GM19240 (cell line): Measurements from ENCODE around the gene POP5.

Experiments
- DNase-seq: peaks from one replicate; pipeline ENCODE4 v3.0.0; 2011; ENCODE audit warnings: low spot score; ENCODE audit not compliant: insufficient read length

Gene POP5

DNA sequence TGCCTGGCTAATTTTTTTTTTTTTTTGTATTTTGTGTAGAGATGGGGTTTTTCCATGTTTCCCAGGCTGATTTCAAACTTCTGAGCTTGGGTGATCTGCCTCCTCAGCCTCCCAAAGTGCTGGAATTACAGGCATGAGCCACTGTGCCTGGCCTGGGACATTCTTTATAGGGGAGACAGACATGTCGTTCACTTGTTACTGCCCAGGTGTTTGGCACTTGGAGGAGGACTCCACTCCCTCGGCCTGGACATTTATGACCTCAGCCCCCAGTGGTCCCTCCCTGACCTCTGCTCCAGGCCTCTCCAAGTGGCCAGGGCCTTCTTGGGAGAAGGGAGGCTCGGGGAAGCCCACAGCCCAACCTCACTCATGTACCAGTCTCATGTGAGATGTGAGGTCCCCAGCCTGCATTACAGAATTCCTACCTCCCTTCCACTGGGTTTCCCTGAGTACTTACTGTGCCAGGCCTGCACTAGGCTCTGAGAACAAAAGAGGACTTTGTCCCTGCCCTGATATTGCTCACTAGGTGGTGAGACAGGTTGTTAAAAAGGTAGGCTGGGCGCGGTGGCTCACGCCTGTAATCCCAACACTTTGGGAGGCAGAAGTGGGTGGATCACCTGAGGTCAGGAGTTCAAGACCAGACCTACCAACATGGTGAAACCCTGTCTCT, 9.7 kb upstream of the POP5 start:
- no peak for DNase-seq

DNA sequence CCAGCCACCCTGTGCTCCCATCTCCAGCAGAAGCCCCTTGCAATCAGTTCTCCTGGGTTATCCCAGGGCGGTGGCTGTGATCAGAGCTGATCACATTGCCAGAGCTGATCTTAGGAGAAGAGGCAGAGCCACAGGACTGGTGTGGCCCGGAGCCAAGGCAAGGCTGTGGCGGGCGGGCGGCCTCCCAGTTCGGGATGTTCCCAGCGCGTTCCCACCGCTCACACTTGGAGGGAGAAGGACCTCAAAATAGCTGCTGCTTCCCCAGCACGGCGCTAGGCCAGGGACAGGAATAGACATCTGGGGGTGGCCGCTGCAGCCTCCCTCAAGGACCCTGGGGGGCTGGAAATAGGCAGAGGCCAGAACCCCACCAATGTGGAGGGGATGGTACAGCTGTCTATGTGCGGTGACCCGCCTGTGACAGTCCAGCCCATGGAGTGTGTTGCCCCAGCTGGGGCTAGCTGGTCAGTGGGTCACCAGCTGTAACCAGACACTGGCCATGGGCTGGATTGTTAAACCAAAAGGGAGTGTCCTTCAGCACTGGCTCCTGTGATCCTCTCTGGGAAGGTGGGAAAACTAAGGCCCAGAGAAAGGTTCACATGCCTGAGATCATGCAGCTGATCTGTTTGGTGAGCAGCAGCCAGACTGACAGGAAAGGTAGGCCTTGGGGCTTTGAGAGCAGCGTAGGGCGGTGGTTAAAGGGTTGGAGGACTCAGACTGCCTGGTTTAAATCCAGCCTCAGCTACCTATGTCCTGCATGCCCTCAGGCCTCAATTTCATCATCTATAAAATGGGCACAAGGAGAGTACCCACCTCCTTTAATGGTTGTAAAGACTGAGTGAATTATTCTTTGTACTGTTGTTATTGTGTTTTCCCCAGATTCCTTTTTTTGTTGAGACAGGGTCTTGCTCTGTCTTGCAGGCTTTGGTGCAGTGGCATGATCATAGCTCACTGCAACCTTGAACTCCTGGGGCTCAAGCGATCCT, 8.0 kb upstream of the POP5 start:
- DNase-seq = no peak

DNA sequence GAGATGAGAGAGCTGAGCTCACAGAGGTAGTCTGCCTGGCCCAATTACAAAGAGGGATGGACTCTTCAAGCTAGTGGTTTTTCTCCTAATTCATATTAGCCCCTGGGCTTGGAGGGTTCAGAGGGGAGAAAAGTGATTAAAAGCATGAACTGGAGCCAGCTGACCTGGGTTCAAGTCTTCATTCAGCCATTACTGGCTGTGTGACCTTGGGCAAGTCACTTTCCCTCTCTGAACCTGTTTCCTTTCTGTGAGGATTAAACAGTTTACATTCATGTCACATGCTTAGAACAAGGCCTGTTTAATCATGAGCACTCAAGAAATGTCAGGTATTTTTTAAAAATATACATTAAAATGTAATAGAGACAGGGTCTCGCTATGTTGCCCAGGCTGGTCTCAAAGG, 7.2 kb upstream of the POP5 start:
- no peak for DNase-seq

DNA sequence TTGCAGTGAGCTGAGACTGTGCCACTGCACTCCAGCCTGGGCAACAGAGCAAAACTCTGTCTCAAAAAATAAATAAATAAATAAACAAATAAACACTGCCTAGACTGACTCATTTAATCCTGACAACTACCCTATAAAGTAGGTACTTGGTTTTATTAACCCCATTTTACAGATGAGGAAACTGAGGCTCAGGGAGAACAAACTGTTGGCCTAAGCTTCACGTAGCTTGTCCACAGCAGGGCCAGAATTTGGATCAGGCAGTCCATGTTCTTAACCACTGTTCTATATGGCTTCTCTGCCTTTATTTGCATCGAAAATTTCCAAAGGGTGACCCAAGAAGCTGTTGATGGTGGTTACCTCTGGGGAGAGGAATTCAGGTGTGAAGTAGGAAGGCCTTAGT, 5.7 kb upstream of the POP5 start:
- DNase-seq = no peak

DNA sequence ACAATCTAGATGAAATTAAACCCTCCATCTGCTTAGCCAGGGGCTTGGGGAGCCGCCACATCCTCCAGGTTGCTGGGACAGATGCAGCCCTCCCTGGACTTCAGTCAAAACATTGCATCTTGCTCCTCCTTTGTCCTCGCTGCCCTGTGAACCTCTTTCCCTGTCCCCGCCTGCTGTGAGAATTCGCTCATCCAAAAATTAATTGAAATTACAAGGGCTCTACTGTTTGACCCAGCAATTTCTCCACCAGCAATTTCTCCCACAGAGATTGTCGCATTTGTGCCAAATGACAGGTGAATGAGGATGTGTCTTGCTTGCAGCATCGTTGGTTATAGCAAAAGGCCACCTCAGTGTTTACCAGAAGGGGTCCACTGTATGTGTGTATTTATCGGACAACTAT, 5.0 kb upstream of the POP5 start:
- no peak for DNase-seq

DNA sequence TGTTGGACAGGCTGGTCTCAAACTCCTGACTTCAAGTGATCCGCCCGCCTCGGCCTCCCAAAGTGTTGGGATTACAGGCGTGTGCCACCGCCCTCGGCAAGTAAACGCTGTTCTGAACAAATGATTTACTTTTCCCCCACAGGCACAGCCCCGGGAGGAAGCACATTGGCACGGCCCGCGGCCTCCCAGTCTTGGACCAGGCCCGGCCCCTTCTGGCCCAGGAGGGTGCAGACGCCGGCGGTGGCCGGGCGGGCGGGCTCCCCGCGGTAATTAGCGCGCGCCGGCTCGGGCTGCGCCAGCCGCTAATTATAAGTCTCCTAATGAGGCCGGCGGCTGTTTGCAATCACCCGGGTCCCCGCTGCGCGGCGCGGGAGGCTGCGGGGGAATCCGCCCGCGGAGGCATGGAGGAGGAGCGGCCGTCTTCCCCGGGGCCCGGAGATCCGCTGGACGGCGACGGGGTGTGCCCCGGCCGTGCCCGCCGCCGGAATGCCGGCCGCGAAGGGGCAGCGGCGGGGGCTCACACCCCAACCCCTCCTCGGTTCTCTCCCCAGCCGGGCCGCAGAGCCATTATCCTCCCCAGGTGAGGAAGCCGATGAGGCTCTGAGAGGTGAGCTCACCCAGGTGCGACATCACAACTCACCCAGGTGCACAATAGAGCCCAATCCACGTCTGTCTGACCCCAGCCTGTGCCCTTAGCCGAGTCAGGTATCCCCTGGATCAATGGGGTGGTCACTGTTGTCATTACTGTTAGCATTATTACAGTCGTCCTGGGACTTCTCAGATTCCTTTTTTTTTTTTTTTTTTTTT, 3.3 kb upstream of the POP5 start:
- DNase-seq = no peak

DNA sequence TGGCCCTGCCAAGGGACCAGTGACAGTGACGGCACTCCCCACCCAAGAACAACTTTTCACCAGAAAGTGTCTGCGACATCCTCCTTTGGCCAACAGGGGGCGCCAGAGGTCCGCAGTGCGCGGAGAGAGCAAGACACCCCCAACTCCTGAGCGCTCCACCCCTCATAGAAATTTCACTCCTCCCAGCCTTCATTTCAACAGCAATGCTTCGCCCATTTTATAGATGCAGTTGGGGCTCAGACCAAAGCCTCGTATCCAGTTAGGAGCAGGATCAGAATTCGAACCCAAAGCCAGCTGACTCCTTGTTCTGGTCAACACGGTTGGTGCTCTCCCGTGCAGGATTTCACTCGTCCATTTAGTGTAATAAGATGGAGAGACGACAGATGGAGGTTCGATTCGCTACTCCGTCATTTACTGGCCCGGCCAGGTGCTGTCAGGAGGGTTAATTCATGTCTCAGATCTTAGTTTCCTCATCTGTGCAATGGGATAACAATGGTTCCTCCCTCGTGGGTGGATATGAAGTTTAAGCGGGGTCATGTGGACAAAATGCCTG, 2.4 kb upstream of the POP5 start:
- DNase-seq = peak; percentile 35

DNA sequence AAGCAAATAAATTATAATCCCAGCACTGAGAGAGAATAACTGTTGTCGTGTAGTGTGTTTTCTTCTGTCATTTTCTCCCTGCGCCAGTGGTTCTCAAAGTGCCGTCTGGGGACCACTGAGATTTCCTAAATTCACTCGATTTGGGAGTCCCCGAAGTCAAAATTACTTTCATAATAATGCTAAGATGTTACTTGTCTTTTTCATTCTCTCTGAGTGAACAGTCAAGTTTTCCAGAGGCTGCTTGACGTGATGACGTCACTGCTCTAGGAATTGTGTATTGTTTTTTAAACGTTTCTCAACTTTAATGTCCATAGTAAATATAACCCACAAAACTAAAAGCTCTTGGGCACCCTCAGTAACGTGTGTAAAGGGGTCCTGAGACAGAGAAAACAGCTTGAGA, 796 bp upstream of the POP5 start:
- no peak for DNase-seq

DNA sequence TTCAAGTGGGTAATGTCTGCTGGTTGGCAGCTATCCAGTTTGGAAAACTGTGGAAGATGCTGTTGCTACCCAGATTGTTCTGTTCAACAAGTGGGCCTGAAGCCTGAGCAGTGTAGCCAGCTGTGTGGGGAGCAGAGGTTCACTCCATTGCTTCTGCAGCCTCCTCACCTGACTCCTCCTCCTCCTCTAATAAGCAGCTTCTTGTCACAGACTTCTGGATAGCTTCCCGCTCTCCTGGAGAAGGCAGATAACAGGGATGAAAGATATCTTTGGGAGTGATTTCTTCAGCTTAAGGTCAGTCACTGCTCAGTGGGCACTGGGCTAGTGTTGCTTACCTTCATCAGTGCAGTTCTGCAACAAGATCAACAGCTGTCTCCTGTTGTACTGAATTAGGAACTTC, 2.0 kb downstream of the POP5 start:
- DNase-seq = no peak

DNA sequence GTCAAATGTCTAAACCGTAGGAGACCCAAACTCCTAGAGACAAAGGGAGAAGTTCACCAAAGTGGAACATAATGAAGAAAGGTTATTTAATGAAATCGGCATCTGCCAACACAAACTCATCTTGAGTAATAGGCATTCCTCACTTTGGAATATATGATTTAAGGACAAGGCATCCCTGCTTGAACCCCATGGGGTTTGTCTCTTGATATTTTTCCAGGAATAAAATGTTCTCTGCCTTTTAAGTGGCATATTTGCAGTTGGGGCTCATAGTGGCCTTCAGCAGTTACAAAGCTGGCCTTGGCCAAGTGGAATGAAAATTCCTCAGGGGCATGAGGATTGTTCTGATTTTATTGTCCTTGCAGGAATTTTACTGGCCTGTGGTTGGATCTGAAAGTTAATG, 7.1 kb downstream of the POP5 start:
- no peak for DNase-seq

DNA sequence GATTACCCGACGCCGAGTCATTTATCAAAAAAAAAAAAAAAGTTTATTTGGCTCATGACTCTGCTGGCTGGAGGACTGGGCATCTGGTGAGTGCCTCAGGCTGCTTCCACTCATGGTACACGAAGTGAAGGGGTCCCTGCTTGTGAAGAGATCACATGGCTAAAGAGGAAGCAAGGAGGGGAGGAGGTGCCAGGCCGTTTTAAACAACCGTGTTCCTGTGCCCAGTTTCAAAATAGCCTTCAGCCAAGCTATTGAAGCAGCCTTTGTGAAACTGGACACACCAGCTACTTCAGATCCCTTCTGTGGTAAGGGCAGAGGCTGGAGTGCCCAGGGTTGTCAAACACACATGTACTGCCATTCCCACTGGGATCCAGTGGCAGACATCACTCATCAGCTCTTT, 7.6 kb downstream of the POP5 start:
- no peak for DNase-seq

DNA sequence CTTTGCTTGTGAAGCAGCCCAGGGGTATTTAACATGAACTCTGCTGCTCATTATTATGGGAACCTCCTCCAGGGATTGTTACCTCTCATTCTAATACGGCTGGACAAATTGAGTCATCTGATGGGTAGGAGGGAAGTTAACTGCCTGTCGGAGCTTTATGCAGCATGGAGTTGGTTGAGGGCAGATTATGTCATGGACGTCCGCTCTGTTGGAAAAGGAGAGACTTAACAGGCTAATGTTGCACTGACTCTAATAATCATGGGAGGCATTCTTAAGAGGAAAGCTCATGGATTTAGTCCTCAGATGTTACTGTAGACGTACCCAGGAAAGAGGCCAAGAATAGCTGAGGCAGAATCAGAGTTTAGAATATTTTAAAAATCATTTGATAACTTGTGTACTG, 9.9 kb downstream of the POP5 start:
- no peak for DNase-seq

DNA sequence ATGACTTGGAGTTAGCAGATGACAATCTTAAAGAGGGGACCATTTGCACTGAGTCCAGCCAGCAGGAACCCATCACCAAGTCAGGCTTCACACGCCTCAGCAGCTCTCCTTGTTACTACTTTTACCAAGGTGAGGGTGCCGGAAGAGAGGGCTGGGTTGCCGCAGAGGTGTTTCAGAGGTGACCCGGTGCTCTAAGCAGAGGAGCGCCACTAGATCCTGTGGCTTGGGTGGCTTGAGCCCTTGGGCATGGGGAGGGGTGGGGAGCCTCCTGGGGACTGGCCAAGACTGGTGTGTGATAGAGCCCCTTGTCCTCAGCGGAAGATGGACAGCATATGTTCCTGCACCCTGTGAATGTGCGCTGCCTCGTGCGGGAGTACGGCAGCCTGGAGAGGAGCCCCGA, 17.7 kb downstream of the POP5 start:
- DNase-seq = no peak

DNA sequence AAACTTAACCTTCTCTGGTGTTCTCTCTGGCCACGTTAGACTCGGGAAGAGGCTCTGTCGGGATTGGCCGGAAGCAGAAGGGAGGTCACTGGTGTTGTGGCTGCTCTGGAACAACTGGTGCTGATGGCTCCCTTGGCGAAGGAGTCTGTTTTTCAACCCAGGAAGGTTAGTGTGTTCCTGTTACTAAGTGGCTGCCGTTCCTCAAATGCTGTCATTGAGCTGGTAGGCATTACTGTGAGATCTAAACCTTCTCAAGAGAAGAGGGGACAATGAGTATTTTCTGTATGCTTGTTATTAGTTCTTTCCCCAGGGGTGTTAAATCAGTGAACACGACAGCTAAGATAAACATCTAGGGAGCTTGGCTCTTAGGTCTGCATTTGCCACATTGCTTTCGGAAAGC, 18.3 kb downstream of the POP5 start:
- no peak for DNase-seq

DNA sequence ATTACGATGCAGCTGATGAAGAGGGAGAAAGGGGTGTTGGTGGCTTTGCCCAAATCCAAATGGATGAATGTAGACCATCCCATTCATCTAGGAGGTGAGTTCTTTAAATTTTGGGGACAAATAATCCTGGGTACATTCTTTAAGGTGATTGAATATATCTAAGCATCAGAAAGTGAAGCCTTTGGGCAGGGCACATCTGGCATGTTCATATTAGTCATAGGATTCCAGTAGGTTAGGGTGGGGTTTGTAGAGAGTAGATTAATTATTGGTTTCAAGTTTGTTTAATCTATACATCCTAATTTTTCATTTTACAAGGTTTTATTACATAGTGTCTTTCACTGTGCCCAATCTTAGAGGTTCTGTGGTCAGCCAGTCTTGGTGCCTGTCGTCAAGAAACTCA, 23.6 kb downstream of the POP5 start:
- DNase-seq = no peak

DNA sequence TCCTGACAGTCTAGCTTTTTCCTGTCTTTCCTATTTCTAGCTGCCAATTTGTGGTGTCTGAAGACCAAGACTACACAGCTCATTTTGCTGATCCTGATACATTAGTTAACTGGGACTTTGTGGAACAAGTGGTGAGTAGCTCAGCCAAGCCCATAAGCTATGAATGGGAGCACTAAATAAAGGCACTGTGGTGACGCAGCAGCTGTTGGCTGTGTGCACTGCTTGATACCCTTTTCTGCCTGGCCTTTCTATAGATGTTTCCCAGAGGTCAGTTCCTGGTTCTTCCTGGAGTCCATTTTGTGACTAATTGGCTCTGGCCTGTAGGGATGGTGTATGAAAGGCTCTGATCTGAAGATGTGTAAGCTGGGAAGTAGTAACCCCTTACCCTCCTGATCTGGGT, 26.5 kb downstream of the POP5 start:
- DNase-seq = no peak

DNA sequence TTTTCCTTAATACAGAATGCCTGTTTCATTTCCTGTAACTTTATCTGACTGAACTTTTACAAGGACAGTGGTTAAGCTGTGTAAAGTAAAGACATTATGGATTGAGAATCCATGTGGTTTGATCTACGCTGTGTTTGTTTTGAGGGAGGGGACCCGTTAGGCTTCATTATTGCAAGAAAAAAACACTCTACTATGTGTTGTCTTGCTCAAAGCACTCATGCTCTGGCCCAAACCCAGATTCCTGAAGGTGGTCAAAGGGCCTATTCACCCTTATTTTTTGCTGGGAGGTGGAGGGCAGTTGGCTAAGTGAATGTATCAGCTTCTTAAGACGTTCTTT, 35.2 kb downstream of the POP5 start:
- no peak for DNase-seq

DNA sequence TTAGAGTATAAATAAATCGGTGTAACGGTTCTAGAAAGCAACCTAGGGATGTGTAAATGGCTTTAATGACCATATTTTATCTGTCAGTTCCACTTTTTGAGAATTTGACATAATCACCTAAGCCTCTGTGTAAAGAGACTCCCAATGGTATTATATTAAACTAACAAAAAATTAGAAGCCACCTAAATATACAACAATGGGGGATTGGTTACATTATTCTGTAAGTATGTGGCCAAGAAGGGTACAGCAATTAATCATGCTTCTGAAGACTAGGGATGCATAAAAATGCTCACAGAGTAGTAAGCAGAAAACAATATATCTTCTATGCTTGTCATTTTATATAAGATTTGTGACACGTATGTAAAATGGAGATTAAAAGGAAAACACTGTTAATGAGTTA, 36.5 kb downstream of the POP5 start:
- no peak for DNase-seq

DNA sequence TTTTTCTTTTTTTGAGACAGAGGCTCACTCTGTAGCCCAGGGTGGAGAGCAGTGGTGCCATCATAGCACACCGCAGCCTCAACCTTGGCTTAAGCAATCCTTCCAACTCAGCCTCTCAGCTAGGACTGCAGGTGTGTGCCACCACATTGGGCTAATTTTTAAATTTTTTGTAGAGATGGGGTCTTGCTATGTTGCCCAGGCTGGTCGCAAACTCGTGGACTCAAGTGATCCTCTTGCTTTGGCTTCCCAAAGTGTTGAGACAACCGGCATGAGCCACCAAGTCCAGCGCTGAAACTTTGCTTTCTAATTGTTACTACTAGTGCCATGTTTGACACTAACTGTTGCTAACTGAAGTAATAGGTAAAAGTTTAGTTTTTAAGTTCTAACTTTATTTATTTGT, 39.0 kb downstream of the POP5 start:
- DNase-seq = no peak

DNA sequence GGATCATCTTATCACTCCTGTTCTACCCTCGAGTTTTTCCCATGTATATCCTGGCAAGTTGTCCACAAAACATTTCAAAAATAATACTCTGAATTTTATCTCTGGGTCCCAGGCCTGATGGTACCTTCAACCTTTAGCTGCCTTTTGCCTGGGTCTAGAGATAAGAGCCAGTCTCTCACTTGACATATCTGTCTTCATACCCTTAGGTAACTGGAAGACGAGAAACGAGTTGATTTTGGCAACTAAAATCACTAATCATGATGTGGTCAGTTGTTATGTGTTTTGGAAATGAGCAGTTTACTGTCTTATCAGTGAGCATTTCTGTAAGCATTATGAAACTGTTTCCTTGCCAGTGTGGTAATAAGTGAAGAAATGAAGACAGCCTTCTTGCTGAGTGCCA, 40.8 kb downstream of the POP5 start:
- DNase-seq = no peak

DNA sequence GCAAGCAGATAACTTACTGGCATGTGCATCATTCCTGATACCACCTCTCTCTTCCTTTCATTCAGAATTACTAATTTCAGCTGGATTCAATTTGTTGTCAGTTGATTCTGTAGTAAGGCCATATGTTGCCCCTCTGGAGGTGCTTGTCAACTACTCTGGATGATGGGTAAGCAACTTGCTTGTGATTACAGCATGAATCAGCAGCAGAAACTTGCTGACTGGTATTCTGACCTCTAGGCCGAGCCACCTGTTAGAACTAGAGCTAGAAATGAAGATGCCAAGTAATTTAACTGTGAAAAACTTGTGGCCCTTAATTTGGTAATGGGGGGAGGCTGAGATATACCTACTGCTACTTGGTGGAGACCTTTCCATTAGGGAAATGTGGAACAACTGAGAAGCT, 41.9 kb downstream of the POP5 start:
- no peak for DNase-seq
